WTC11 (cell line): Measurements from ENCODE around the gene CLEC2L.

Experiments used
- CTCF ChIP-seq: fragments of 200-600 bp; IDR thresholded peaks from 2 replicates; pipeline ENCODE4 v1.8.0; 2022; ENCODE audit warnings: antibody characterized with exemption
- STAT6 ChIP-seq: sonication (generic); formaldehyde crosslinking; conservative IDR thresholded peaks from 2 replicates; pipeline ENCODE4 v1.8.1; 2023; ENCODE audit warnings: mild to moderate bottlenecking, low read depth, missing genetic modification reagents, moderate library complexity

GRCh38 chr7:139488810-139489209 is 34.7 kb upstream of the CLEC2L start:
- TF ChIP-seq CTCF (no peak), STAT6 (CRISPR knock-in tag) (no peak)
